ENCODE results near the gene NRXN2.

NRXN2 gene

DNA sequence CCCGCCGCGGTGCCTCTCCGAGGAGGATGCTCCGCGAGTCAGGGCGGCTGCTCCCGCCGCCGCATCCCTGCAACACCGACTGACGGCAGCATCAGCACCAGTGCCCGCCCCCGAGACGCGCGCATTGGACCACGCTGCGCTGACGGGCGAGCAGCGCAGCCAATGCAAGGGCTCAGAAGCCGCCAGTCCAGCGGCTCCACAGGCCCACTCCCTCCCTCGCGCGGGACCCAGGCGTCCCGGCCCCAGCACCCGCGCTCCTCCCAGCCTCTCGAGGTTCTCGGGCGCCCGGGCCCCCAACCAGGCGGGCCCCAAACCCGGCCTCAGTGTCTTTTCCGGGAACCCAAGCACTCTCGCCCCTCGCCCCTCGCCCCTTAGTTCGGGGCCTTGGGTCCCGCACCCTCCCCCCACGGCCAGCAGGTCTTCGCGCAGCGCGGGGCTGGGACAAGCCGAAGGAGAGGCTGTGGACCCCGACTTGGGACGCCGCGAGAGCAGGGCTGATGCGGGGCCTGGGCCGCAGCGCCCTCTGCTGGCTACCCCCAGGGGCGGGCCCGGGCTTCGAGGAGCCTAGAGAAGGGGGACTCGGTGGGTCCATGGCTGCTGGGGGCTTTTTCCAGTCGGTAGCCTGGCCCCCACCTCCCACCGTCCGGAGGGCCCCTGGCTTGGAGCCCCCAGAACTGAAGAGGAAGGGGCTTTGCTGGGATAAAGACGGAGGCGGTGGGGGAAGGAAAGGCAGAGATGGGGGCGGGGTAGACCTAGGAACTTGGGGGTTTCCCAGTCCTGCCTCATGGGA lies at the start of gene NRXN2:
Gene NRXN2, minus strand, starts transcription at position 81 of the 790 bp plus-strand sequence. CDS start 9,498 bp downstream, outside the sequence.
- DNase-seq (ENCODE audit: low spot score), result peak; percentile 98

DNA sequence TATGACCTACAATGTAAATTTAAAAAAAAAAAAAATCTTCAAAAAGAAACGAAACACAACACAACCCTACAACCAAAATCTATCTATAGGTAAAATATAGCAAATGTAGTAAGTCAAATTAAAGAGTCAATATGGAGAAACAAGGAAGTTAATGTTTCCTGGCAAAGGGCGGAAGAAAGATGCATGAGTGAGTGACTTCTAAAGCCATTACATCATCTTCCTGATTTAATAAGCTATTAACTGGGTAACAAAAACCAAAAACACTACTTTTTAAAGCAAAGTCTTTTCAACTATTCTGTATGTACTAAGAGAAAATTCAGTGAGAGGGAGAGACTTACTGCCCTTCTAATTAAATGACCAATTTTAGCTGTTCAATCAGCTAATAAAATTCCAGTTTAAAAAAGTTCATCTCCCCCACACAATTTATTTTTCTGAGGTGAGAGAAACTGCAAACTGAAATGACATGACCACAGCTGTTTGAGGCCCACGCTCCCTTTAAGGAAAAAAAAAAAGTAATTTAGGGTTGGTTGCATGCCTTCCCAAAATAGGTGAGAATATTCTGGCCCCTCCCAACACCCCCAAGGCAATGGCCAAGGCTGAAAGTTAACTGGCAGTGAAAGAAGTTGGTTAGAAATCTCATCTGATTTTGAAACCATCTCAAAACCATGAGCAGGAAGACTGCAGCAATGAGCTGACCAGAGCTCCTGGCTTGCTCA lies 49.5 kb upstream of the NRXN2 start:
- DNase-seq (ENCODE audit: low spot score), result no peak

DNA sequence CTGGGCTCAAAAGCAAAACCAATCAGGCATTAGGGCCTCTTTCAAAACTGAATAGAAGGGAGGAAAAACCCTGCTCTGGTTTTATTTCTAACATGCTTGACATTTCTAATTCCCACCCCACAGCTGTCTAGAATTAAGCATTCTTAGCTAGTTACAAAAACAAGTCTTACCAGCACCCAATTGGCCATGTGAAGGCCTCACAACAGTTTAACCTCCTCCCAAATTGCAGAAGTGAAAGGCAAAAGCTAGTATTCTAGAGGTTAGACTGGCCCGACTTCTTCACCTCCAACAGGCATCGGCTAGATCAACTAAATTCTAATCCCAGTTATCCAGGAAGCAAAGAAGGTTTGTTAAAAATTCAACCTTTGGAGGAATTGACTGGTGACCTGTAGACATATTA lies 48.9 kb upstream of the NRXN2 start:
- no peak for DNase-seq (ENCODE audit: low spot score)

DNA sequence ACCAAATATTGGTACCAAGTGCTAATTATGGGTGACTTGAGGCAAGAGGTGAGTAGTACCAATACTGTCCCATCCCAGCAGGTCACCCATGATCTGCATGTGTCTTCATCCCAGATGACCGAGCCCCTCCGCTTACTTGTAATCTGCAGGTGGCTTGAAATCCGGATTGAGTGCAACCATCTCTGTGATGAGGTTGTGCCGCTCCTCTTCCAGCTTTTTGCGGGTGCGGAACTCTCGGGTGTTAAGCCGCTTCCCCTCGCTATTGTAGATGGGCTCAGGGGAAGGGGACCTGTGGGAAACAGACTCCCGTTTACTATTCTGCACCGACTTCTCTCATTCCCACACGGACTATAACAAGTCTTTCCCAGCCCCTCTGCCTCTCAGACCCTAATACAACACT lies 47.1 kb upstream of the NRXN2 start:
- no peak for DNase-seq (ENCODE audit: low spot score)

DNA sequence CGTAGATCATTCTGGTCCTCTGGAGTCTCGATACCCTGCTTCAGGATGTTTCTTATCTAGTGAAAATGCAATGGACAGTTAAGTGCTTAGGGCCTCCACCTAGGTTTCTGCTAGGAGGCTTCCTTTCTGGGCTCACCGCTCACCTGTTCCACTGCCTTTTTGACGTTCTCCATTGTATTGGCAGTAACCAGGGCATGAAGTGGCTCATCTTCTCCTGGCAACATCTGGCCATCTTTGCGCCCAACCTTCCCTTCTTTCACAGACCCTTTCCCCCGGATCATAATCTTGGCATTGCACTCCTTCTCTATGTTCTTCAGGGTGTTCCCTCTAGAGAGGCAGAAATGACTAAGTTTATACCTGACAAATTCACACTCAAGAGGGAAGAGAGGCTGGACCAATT lies 46.3 kb upstream of the NRXN2 start:
- no peak for DNase-seq (ENCODE audit: low spot score)

DNA sequence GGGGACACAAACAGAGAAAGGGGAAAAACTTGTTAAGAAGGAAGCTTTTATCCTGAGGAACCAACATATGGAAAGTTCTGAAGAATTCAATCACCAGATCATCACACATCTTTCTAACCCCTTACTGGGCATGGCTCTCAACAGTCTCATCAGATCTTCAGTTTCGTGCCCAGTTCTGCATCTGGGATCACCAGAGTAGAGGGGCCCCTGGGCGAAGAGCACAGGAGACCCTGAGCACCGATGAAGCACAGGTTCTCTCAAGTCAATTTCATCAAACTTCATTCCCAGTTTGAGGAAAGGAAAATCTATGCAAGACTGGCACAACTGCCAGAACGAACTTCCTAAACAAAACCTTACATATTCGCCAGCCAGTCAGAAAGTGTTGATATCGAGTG lies 45.3 kb upstream of the NRXN2 start:
- DNase-seq (ENCODE audit: low spot score), result no peak

DNA sequence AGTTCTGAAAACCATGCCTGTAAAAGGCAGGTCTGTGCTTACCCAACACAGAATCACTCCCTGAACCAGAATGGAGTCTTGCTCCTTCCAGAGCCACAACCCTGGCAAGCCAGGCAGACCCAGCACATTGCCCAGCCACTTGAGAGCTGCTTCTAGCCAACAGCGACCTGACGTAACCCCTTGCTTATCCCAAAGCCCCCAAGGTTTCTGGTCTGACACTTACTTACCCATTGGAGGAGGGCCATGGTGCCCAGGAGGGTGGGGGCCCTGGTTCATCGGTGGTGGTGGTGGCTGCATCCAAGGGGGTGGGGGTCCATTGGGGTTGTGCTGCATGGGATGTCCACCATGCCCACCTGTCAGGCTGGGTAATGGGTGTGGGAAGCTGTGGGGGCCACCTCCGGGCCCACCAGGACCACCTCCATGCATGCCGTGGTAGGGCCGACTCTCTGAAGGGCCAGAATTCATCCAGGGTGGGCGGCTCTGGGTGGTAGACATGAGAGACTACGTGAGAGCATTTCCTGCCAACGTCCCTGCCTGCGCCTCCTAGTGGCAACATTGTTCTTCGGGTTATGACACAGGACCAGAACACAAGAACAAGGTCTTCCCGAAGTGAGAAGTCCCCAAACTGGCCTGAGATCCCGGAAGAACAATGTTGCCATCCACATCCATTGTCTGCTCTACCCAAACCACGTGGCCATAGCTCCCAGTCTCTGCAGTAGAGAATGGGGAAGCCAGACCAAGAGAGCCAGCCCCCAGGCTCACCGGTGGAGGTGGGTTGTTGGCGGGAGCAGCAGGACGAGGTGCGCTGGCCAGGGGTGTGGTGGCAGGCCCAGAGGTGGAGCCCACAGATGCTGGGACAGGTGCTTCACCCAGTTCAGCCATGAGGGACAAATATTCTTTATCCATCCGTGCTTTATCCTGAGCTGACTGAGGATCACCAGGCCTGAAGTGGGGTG lies 44.6 kb upstream of the NRXN2 start:
- DNase-seq (ENCODE audit: low spot score), result peak; percentile 63

DNA sequence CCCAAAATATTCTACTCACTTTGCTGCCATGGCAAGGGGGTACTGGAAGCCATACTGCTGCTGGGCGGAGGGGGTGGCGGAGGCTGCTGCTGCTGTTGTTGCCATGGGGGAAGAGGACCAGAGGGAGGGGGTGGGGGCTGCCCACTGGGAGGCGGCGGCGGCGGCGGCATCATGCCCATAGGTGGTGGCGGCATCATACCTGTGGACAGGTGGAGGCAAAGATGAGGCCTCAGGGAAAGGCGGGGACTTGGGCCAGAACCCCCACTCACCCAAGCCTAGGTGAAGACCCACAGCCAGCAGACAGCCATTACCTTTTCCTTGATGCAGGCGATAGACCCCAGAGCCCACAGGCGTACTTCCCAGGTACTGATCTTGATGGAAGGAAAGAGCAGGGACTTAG lies 43.9 kb upstream of the NRXN2 start:
- DNase-seq (ENCODE audit: low spot score), result no peak

DNA sequence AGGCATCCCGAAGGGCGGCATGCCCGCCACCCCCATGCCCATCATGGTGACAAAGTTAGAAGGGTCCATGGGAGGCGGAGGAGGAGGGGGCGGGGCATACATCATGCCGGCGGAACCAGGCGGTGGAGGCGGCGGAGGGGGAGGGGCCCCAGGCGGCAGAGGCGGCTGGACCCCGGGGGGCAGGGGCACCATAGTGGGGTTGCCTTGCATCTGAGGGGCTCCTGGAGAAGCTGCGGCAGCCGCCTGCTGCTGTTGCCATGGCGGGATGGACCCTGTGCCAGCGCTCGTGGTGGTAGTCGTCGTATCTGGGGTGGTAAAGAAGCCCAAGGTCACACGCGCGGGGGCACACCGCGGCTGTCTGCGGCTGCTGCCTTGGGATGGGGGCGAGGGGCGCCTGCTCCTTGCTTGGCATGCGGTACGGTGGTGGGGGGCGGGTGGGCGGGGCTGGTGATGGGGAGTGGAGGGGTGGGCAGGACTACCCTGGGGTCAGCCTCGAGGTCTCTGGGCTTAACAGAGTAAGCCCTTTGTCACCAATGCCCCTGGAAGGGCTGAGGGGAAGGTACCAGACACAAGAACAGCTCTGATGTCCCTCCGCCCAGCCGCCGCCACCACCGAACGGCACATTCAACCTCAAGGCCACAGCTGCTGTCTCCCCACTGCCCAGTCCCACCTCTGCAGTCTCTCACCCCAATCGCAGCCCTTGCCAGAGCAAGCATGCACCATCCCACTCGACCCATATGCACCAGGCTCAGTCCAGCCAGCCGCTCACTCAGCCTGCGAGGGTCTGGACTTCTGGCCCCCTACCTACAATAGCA lies 43.1 kb upstream of the NRXN2 start:
- DNase-seq (ENCODE audit: low spot score), result no peak

DNA sequence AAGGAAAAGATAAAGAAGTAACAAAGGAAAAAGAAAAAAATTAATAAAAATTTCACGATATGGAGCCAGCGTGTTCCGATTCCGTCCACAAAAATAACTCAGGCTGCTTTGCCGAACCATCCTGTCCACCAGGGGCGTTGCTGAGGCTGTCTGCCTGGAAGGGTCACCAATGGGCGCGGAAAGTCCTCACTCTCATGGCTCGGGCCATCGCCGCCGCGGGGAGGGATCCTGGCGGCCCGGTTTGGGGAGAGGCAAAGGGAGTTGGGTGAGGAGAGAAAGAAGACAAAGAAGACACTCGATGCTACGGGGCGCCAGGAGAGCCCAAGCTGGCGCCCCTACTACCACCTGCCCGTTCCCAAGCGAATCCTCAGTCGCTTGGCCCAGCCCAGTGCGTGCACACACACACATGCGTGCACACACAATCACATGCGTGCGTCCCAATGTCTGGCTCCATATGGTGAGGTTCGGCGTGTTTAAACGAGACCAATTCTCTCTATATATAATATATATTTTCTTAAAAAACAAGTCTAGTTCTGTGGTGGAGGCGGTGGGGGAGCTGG lies 42.4 kb upstream of the NRXN2 start:
- no peak for DNase-seq (ENCODE audit: low spot score)

DNA sequence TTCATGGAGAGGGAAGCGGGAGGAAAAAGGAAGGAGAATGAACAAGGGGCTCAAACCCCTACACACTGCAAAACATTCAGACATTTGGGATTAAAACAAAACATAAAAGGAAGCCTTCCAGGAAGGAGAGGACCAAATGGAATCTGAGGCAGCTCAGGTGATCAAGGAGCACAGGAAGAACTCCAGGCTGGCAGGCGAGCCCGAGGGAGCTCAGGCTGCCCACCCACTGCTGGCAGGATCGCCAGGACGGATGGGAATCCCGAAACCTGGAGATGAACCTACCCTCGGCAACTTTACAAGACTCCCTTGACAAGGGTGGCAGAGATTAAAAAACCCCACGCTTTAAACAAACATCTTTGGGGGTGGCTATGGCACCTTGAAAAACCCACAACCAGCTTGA lies 41.8 kb upstream of the NRXN2 start:
- DNase-seq (ENCODE audit: low spot score), result no peak

DNA sequence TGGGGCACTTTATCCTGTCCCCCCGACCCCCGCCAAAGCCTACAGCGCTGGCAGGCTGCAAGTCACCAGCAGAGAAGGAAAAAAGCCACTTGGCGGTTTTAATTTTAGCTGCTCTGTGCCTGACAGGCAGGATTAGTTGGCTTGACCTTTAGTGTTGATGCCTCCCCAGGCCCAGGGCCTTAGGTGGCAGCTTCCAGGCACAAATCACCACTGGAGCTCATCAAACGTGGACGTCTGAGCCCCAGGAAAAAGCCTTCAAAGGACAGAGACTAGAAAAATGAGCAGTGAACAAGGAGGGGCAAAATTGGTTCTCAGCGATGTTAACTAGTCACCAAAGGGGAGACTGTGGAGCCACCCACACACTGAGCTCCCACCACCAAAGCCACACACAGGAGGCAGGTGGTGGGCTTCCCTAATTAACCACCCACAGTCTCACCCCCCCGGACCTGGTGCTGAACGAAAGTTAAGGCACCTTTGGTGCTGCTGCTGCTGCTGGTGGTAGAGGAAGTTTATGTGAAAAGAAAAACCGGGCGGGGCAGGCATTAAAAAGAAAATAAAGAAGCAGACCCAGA lies 41.1 kb upstream of the NRXN2 start:
- DNase-seq (ENCODE audit: low spot score), result no peak

DNA sequence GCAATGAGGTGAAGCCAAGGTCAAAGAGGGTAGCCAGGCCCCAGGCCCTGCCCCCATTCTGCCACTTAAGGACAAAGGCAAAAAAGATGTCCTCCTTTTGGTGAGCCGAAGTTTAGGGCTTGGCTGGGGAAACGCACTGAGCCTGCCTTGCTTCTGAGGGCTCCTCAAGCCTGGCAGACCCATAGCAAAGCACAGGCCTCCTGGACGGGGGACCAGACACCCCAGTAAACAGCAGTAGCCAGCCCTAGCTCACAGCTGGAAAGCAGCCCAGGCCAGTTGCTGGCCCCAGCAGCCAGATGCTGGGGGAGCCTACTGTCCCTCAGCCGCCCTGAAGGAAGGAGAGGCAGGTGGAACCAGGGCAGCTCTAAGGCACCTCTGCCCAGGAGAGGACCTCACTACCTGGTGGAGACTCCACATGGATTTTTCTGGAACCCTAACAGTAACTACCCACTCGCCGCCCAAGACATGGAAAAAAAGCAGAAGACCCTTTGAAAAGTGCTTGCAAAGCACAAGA lies 40.6 kb upstream of the NRXN2 start:
- no peak for DNase-seq (ENCODE audit: low spot score)

DNA sequence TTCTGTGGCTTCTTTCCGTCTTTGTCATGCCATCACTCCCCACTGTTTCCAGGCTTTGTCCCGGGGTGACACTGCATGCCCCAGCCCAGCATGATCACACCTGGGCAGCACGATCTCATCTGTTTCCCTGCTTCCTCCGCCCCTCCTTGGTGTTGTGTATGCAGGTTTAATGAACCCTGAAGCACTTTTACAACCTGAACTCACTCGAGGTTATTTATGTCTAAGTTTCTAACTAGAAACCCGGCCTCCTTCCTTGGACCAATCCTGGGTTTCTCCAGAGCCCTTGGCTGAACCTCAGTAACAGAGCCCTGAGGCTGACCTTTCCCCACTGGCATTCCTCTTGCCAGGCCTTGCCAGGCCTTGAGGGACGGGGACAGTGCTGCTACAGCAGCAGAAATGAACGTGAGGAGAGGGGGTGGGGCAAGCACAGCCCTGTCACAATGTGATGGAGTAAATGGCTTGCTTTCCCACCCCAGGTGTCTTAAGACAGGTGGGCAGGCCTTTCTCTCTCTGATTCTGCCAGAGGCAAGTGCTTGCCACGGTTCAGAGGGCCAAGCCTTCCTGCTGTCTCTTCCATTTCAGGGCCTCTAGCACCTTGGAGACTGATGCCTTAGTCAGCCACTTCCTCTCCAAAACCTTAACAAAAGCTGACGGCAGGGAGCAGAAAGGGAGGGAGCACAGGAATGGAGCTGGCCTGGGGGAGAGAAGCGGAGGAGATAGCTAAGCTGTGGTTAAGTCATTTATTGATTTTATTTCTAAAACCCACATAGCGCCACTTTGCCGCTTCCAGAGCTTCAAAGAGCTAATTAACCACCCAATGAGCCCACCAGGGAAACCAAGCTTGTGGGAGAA lies 39.9 kb upstream of the NRXN2 start:
- no peak for DNase-seq (ENCODE audit: low spot score)

DNA sequence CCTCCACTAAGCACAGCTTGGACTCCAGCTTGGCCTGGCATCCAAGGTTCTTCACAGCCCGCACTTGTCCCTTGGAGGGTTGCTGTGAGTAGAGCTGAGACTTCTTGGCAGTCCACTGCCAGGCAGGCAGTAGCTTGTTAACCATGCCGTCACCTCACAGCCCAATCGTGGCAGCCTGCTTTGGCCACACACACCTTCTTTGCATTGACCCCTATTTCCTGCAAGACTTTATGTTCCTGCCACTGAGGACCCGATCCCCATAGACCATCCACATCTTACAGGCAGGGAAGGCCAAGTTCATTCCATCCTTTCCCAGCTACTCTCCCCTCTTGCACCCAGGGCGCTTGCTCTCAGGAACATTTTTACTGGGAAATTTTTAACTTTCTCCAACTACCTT lies 39.3 kb upstream of the NRXN2 start:
- DNase-seq (ENCODE audit: low spot score), result no peak

DNA sequence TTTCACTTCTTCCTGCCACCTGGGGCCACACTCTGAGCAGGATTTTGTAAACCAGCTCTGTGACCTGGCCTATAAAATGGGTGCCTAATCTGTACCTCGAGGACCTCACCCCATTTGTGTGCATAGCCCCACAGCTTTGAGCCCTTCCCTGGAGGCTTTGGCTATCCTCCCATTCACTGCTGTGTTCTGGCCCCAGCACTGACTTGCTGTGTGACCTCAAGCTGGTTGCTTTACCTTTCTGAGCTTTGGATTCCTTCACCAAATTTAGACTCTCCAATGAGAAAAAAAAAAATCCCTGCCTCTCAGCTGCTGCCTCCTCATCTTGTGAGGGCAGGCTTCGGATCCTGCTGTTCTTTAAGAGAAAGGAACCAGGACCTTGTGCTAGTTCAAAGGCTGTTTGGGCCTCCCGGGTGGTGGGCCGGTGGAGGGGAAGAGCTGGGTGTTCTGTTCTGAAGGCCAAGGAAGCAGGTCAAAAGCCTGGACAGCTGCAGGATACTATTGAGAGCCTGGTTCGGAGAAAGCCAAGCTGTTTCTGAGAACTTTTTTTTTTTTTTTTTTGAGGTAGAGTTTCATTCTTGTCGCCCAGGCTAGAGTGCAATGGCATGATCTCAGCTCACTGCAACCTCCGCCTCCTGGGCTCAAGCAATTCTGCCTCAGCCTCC lies 37.9 kb upstream of the NRXN2 start:
- no peak for DNase-seq (ENCODE audit: low spot score)

DNA sequence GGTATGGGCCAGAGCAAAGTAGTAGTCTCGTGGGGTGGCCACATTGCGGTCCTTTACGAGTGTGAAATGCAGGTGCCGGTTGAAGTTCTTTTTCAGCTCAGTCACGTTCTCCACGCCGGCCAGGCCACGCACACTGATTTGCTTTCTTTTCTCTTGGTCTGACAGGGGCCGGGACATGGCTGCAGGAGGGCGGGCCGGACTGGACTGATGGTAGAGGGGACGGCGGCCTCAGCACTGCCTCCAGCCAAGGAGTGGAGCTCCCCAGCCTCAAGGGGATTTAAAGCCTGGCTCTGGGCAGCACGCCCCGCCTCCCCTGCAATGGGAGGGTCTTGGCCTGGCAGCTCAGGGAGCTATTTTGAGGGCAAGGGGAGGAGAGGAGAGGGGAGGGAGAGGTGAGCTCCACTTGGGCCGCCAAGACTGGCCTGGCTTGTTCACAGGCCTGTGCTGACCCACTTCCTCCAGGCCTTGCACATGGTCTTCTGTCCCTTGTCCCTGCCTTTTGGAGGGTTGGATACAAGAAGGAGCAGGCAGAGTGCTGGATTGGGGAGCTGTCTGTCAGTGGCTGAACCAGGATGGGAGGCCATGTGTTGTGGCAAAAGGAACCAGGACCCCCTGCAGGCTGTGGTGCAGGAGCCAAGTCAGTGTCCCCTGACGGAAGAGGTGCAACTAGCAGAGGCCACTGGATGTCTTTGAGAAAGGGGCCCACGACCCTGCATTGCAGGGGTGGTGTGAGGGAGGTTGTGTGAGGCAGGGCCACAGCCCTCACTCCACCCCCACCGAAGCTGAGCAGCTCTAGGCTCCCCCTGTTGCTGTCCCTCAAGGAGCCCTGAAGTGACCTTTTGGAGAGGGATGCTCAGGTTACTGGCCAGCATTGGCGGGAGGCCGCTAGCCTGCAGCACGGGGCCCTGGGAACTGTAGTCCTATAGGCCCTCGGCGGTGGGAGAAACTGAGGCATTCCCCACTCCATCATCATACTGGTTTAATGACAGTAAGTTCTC lies 37.0 kb upstream of the NRXN2 start, which contains the start of gene PYGM:
Gene PYGM, minus strand, starts transcription at position 253 of the 998 bp plus-strand sequence. Its CDS starts 76 bp downstream, at position 177.
- DNase-seq (ENCODE audit: low spot score), result peak; percentile 89
